ENCODE results near the gene RASL11B. TPM values are rescaled to one million over a fixed set of nuclear protein-coding genes. Genes with fewer than 3 reads are reported as not detected.

Gene RASL11B
- total RNA-seq, 2 donors from 2014 or later = 0.18 to 27.1 TPM

GRCh38 chr4:52904421-52904820 lies 42.3 kb downstream of the RASL11B start:
- Histone ChIP-seq H3K9me3 (no peaks in the 10 kb centered on the region), H3K27ac (no peak overlapping the region), H3K27me3 (replicated peaks; ENCODE audit: insufficient read depth) (no peaks in the 10 kb centered on the region), H3K4me3 (no peak overlapping the region), H3K4me1 (replicated peaks) (no peaks in the 10 kb centered on the region), H3K36me3 (no peaks in the 10 kb centered on the region)
- intact Hi-C loops (cut with DNase I) = no loop called here
- no peak for DNase-seq (ENCODE audit: low spot score)
- TF ChIP-seq POLR2A (IDR thresholded peaks at IDR 0.05) = no peak
- no peak for TF ChIP-seq CTCF (IDR thresholded peaks at IDR 0.05)
- TF ChIP-seq POLR2AphosphoS5 (IDR thresholded peaks at IDR 0.05) = no peak
- 93% methylated on average over 4 of the region's 4 CpGs for WGBS

GRCh38 chr4:52907510-52907909 lies 45.4 kb downstream of the RASL11B start:
- WGBS = 85% methylated on average over 2 of the region's 2 CpGs
- H3K27me3 ChIP-seq (replicated peaks; ENCODE audit: insufficient read depth) = no peaks in the 10 kb centered on the region
- no peaks in the 10 kb centered on the region for H3K36me3 ChIP-seq
- TF ChIP-seq POLR2A (IDR thresholded peaks at IDR 0.05) = no peak
- TF ChIP-seq CTCF (IDR thresholded peaks at IDR 0.05) = no peak
- no peak for TF ChIP-seq POLR2AphosphoS5 (IDR thresholded peaks at IDR 0.05)
- no peaks in the 10 kb centered on the region for H3K9me3 ChIP-seq
- no peak for DNase-seq (ENCODE audit: low spot score)
- H3K4me1 ChIP-seq (replicated peaks) = no peaks in the 10 kb centered on the region
- intact Hi-C loops (cut with DNase I) = no loop called here
- no peak overlapping the region for H3K4me3 ChIP-seq
- H3K27ac ChIP-seq = no peak overlapping the region

- H3K9me3 ChIP-seq = no peaks in the 10 kb centered on the region
- H3K36me3 ChIP-seq = no peaks in the 10 kb centered on the region
- intact Hi-C loops (cut with DNase I) = no loop called here
- no peak overlapping the region for H3K4me3 ChIP-seq
- no peak overlapping the region for H3K27ac ChIP-seq
- H3K4me1 ChIP-seq (replicated peaks) = peaks cover 3% of the 10 kb centered on the region
- H3K27me3 ChIP-seq (replicated peaks; ENCODE audit: insufficient read depth) = no peaks in the 10 kb centered on the region
- DNase-seq (ENCODE audit: low spot score) = no peak
- TF ChIP-seq POLR2AphosphoS5 (IDR thresholded peaks at IDR 0.05) = no peak
- no peak for TF ChIP-seq CTCF (IDR thresholded peaks at IDR 0.05)
- TF ChIP-seq POLR2A (IDR thresholded peaks at IDR 0.05) = no peak
Observed at GRCh38 chr4:52910115-52910514, 48.0 kb downstream of the RASL11B start.

GRCh38 chr4:52911684-52912294 lies 49.7 kb downstream of the RASL11B start:
- WGBS = 12% methylated on average over 3 of the region's 3 CpGs
- TF ChIP-seq CTCF (IDR thresholded peaks at IDR 0.05) (peak in 2 of 4 experiments; percentile 24 to 39), POLR2AphosphoS5 (IDR thresholded peaks at IDR 0.05) (no peak), POLR2A (IDR thresholded peaks at IDR 0.05) (no peak)
- H3K4me3 ChIP-seq = no peak overlapping the region
- H3K9me3 ChIP-seq = no peaks in the 10 kb centered on the region
- no peak overlapping the region for H3K27ac ChIP-seq
- intact Hi-C loops (cut with DNase I) = no loop called here
- peak; percentile 11 for DNase-seq (ENCODE audit: low spot score)
- H3K36me3 ChIP-seq = no peaks in the 10 kb centered on the region
- H3K27me3 ChIP-seq (replicated peaks; ENCODE audit: insufficient read depth) = no peaks in the 10 kb centered on the region
- H3K4me1 ChIP-seq (replicated peaks) = peaks cover 3% of the 10 kb centered on the region

- 82% methylated on average over 2 of the region's 2 CpGs for WGBS
- no peak for TF ChIP-seq POLR2A (IDR thresholded peaks at IDR 0.05)
- TF ChIP-seq POLR2AphosphoS5 (IDR thresholded peaks at IDR 0.05) = no peak
- TF ChIP-seq CTCF (IDR thresholded peaks at IDR 0.05) = no peak
- no peak for DNase-seq (ENCODE audit: low spot score)
- Histone ChIP-seq H3K27ac (no peak overlapping the region), H3K4me1 (replicated peaks) (peaks cover 3% of the 10 kb centered on the region), H3K36me3 (no peaks in the 10 kb centered on the region), H3K4me3 (no peak overlapping the region), H3K27me3 (replicated peaks; ENCODE audit: insufficient read depth) (no peaks in the 10 kb centered on the region), H3K9me3 (no peaks in the 10 kb centered on the region)
- intact Hi-C loops (cut with DNase I) = no loop called here
Observed at GRCh38 chr4:52912608-52913007, 50.5 kb downstream of the RASL11B start.
